GM12891 (cell line): ENCODE results near the gene LMO1.

Experiments
- DNase-seq: peaks from one replicate; pipeline ENCODE4 v3.0.0; 2011; ENCODE audit warnings: low spot score; ENCODE audit not compliant: insufficient read length
- FAIRE-seq: peaks from 2 replicates; lab custom pipeline; 2011; peaks lifted over from hg19 to GRCh38; lab: Jason Lieb, UNC
- PAX5 ChIP-seq: IDR thresholded peaks from 2 replicates; pipeline ENCODE4 v1.6.1; 2011; ENCODE audit warnings: low read length, moderate library complexity, mild to moderate bottlenecking; ENCODE audit not compliant: insufficient read depth, severe bottlenecking
- POLR2A ChIP-seq: IDR thresholded peaks from 2 replicates; pipeline ENCODE4 v1.6.1; 2011; ENCODE audit warnings: low read depth, low read length, control low read depth
- POLR2AphosphoS5 ChIP-seq: IDR thresholded peaks from 2 replicates; pipeline ENCODE4 v1.6.1; 2011; ENCODE audit warnings: low read depth, low read length, control low read depth
- POU2F2 ChIP-seq: IDR thresholded peaks from 2 replicates; pipeline ENCODE4 v1.6.1; 2011; ENCODE audit warnings: low read depth, mild to moderate bottlenecking, control low read depth, low read length, moderate library complexity
- SPI1 ChIP-seq: IDR thresholded peaks from 2 replicates; pipeline ENCODE4 v1.6.1; 2011; ENCODE audit warnings: low read depth, low read length, control low read depth
- TAF1 ChIP-seq: IDR thresholded peaks from 2 replicates; pipeline ENCODE4 v1.6.1; 2011; ENCODE audit warnings: low read depth, low read length, control low read depth

LMO1 gene

DNA sequence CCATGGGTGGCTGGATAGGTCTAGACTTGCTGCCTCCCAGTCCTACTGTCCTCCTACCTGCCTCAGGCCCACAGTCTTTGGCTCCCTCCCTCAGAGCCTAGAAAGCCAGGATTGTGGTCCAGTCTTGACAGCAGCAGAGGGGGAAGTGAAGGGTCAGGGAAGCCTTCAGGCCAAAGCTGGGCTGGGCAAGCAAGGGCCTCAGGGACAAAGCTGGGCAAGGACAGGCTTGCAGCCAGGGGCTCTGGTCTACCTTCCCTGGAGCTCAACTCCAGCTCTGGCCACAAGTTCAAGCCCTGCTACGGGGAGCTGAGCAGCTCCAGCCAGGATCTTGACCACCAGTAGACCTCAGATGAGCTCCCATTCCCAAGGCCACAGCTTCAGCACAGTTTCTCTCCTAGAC lies 14.9 kb downstream of the LMO1 start:
- TF ChIP-seq TAF1 = no peak
- no peak for TF ChIP-seq PAX5
- no peak for TF ChIP-seq SPI1
- no peak for TF ChIP-seq POU2F2
- no peak for FAIRE-seq
- no peak for DNase-seq

DNA sequence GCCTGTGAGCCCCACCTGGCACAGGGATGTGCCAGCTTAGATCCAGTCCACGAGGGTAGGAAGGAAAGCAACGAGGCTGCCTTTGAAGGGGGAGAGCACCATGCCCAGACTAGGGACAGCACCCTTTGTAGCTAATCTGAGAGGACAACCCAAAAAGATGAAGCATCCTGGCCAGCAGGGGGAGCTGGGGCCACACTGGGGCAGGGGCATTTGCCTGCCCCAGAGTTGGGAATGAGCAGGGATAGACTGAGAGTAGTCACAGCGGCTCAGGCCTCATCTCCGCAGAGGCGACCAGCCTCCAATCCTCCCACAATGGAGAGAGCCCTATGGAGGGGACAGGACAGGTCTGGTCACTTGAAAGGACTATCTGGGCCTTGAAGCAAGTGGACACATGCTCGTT lies 16.4 kb downstream of the LMO1 start:
- DNase-seq (no peak), FAIRE-seq (no peak)

DNA sequence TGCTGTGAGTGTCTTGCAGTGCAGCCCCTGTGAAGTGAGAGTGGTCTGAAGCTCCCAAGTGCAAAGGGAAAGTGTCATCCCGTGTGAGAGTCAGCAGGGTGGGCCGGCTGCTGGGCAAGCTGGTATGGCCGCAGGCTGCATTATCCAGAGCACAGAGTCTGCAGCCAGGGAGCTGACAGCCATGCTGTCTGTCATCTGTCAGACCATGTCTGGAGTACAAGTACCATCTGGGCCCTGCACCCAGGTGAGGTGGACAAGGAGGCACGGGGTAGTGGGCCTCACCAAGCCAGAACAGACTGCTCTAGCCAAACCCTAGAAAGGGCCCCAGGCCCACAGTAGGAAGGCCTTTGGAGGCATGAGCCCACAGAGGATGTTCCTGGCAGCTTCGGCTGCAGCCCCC lies 20.2 kb downstream of the LMO1 start:
- no peak for DNase-seq
- no peak for FAIRE-seq
- TF ChIP-seq POLR2AphosphoS5 = no peak
- TF ChIP-seq POU2F2 = no peak
- TF ChIP-seq PAX5 = no peak
- no peak for TF ChIP-seq TAF1
- no peak for TF ChIP-seq POLR2A
- no peak for TF ChIP-seq SPI1

More for the DNA sequence above, 16.4 kb downstream of the LMO1 start:
- no peak for TF ChIP-seq POLR2AphosphoS5
- TF ChIP-seq POLR2A = no peak
- TF ChIP-seq PAX5 = no peak
- no peak for TF ChIP-seq POU2F2
- TF ChIP-seq TAF1 = no peak
- no peak for TF ChIP-seq SPI1

DNA sequence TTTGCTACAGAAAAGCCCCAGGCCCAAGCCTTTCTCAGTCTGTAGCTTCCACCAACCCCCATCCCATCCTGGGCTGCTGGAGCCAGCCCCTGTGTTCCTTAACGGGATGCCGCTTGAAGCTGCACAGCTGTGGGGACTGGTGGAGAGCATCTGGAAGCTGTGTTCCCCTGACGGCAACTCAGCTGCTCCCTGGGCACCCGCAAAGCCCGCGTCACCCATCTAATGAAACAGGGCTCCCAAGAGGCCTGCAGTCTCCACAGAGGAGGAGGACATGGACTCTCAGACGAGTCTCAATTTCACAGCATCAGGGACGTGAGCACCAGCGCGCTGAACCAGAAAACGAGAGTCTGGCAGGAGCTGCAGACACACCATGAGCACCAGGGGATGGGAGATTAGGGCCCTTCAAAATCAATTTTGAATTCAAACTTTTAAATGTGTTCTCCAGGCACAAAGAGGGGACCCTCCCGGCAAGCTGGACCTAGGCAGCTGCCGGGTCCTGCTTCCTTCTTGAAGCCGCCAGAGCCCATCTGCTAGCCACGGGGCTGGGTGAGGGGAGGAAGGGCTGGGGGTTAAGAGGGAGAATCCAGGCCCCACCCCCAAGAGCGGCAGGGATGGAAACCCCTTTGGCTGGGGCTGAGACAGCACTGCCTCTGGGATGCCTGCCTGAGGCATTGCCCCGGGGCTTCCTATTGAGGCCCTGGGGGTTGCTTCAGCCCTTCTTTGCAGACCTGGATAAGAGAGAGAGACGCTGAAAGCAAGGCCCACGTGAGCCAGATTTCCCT lies 21.0 kb downstream of the LMO1 start:
- TF ChIP-seq SPI1 = no peak
- no peak for TF ChIP-seq POLR2A
- TF ChIP-seq POLR2AphosphoS5 = no peak
- DNase-seq = no peak
- no peak for FAIRE-seq

DNA sequence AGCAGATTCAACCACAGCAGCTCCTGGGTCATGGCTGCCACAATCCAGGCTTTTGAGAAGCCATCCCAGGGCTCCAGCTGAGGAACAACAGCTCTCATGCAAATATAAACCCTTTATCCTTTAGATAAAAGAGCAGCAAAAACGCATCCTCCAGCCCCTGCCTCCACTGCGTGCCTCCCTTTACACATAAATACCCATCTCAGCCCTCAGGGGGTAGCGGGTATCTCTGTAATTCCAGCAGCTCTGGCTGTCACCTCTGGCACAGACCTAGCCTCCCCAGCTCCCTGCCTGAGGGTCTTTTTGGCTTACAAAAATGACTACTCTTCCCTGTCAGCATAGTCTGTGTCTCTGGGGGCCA lies 21.6 kb downstream of the LMO1 start:
- no peak for TF ChIP-seq POLR2AphosphoS5
- no peak for TF ChIP-seq POLR2A
- no peak for TF ChIP-seq TAF1
- no peak for TF ChIP-seq PAX5
- TF ChIP-seq POU2F2 = no peak
- no peak for TF ChIP-seq SPI1
- DNase-seq = no peak

DNA sequence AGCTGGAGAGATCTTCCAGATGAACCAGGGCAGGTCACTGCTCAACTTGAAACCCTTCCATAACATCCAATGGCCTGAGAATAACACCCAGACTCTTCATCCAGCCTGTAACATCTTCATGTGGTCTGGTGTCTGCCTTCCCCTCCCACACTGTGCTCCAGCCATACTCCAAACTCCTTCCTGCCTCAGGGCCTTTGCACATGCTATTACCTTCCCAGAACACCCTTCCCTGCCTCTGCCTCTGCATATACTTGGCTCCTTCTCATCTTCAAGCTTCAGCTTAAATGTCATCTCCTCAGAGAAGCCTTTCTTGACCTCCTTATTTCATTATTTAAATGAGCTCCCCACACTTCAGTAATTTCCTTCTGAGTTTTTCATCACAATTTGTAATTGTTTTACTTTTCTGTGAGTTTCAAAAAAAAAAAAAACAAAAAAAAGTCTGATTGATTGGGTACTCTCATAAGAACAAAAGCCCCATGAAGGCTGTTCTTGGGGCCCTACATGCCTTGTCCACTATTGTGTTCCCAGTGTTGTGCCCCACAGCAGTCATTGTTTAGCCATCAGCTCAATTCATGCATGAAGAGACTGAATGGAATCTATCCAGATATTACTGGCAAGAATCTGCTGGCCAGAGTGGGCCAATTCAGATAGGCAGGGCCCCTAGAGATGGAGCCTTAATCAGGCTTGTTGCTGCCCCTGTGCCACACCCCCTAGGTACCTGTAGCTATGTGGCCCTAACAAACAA lies 22.1 kb downstream of the LMO1 start:
- no peak for DNase-seq
- TF ChIP-seq TAF1 = no peak
- no peak for TF ChIP-seq SPI1
- TF ChIP-seq POLR2A = no peak
- no peak for TF ChIP-seq POU2F2
- no peak for TF ChIP-seq POLR2AphosphoS5
- no peak for TF ChIP-seq PAX5
- no peak for FAIRE-seq

More for the DNA sequence above, 21.6 kb downstream of the LMO1 start:
- no peak for FAIRE-seq

DNA sequence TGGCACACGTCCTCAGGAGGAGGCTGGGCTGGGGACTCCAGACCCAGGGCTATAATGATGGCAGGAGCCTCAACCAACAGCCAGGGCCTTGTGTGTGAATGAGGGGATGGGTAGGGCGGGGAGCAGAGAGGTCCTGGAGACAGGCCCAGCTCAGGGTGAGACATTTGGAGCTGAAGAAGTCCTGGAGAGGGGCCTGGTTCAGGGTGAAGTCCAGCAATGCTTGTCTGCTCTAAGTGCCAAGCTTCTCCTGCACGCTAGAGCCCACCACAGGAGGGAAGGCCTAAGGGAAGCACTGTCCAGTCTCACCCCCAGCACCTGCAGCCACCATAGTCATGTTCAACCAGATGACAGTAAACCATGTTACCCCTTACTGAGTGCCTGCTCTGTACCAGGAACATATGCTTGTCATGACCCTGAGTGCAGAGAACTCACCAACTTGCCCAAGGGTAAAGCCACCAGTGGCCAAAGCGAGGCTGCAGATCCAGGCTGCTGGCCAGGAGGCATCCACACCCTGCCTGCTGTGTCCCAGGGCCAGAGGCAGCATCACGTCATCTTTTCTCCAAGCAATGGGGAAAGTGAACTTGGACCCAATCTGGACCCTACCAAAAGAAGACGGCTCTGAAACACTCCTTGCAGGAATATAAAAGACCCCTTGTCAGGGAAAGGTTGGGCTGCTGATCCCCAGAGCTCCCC lies 24.0 kb downstream of the LMO1 start:
- FAIRE-seq (no peak), DNase-seq (no peak)
- TF ChIP-seq POLR2AphosphoS5 = no peak
- no peak for TF ChIP-seq PAX5
- TF ChIP-seq POLR2A = no peak
- TF ChIP-seq POU2F2 = no peak
- no peak for TF ChIP-seq TAF1
- TF ChIP-seq SPI1 = no peak

DNA sequence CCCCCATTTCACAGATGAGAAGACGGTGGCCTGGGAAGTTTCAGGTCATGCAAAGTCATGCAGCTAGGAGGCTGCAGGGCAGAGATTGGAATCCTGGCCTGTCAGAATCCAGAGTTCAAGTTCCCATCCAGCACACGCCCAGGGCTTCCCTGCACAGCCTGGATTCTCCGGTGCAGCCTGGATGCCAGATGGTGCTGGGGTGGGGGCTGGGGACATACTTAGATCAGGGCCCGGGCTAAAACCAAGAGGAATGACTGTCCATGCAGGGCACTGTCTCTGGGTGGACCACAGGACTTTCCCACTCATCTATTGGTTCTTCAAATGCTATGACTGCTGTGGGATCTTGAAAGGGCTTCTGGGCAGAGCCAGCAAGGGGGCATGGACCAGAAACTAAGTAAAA lies 24.6 kb downstream of the LMO1 start:
- FAIRE-seq (no peak), DNase-seq (no peak)
- TF ChIP-seq POLR2AphosphoS5 (no peak), TAF1 (no peak), PAX5 (no peak), SPI1 (no peak), POLR2A (no peak), POU2F2 (no peak)

DNA sequence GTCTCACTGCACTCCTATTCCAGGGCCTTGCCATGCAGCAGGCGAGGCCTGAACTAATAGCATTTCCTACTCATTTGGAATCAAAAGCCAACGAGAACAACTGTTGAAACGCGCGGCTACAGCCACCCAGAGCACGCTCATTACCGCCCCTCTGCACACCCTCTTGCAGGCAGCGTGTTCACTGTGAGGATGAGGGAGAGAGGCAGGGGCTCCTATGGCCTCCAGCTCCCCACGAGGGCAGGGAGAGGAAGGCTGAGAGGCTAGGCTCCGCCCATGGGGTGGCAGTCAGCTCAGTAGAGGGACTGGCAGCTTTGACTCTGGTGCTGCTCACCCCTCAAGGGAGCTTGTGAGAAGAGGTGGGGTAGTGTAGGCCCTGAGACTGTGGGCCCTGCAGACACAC lies 26.2 kb downstream of the LMO1 start:
- FAIRE-seq (no peak), DNase-seq (no peak)
- TF ChIP-seq POU2F2 = no peak
- no peak for TF ChIP-seq PAX5
- TF ChIP-seq TAF1 = no peak
- TF ChIP-seq SPI1 = no peak
- TF ChIP-seq POLR2A = no peak
- no peak for TF ChIP-seq POLR2AphosphoS5
